COLO668 (cell line): ENCODE results near the gene ZNF646.

ENCODE experiments used
- DNase-seq: peaks from one replicate; lab custom pipeline; 2025; ENCODE audit not compliant: unreplicated experiment; lab: John Stamatoyannopoulos, UW

ZNF646 gene

GRCh38 chr16:31106509-31107464 lies 32.6 kb downstream of the ZNF646 start:
- no peak for DNase-seq

GRCh38 chr16:31107465-31107867 lies 33.2 kb downstream of the ZNF646 start:
- DNase-seq, result no peak

GRCh38 chr16:31108035-31108793 lies 34.0 kb downstream of the ZNF646 start, which contains the start of gene BCKDK:
Gene BCKDK (plus strand): TSS chr16:31108386. CDS start chr16:31109224, 838 bp downstream.
- DNase-seq, result peak; percentile 76

GRCh38 chr16:31108794-31109558 lies 34.8 kb downstream of the ZNF646 start:
- DNase-seq, result no peak

- DNase-seq, result no peak
Measured at GRCh38 chr16:31109622-31110021, 35.4 kb downstream of the ZNF646 start.

GRCh38 chr16:31110106-31111034 lies 36.1 kb downstream of the ZNF646 start:
- no peak for DNase-seq

GRCh38 chr16:31111881-31112466 lies 37.8 kb downstream of the ZNF646 start:
- no peak for DNase-seq

- DNase-seq, result no peak
Measured at GRCh38 chr16:31112711-31113110, 38.5 kb downstream of the ZNF646 start.

GRCh38 chr16:31113121-31114120 lies 39.2 kb downstream of the ZNF646 start:
- DNase-seq, result no peak

- no peak for DNase-seq
Measured at GRCh38 chr16:31114468-31114867, 40.2 kb downstream of the ZNF646 start.

GRCh38 chr16:31117384-31118222 lies 43.4 kb downstream of the ZNF646 start, which contains the start of gene KAT8:
Gene KAT8 (plus strand): TSS chr16:31117664. CDS start chr16:31117682, 18 bp downstream.
- DNase-seq, result peak; percentile 98

GRCh38 chr16:31118223-31119155 lies 44.3 kb downstream of the ZNF646 start:
- DNase-seq, result no peak

GRCh38 chr16:31120129-31120528 lies 45.9 kb downstream of the ZNF646 start:
- DNase-seq, result no peak

GRCh38 chr16:31125844-31126243 lies 51.6 kb downstream of the ZNF646 start:
- DNase-seq, result no peak

- no peak for DNase-seq
Measured at GRCh38 chr16:31127182-31127581, 53.0 kb downstream of the ZNF646 start.
